K562 (cell line): ENCODE measurements around the gene ZBTB7A. TPM values are rescaled to one million over a fixed set of nuclear protein-coding genes. Genes with fewer than 3 reads are reported as not detected.

Experiments used
- AFF1 ChIP-seq, 2 experiments: fragments of 450-650 bp; IDR thresholded peaks; 2 replicates each; pipeline ENCODE4 v1.6.1; 2018; ENCODE audit warnings: mild to moderate bottlenecking in 2 of 2, low read depth in 1 of 2; ENCODE audit not compliant: partially characterized antibody in 2 of 2
- BRF1 ChIP-seq: IDR thresholded peaks from 3 replicates; pipeline ENCODE4 v1.6.1; 2011; ENCODE audit warnings: borderline replicate concordance, mild to moderate bottlenecking; ENCODE audit not compliant: insufficient read length; ENCODE audit errors: extremely low read depth
- E2F8 ChIP-seq: fragments of 450-650 bp; IDR thresholded peaks from 2 replicates; pipeline ENCODE4 v1.7.1; 2018; ENCODE audit warnings: mild to moderate bottlenecking, low read depth; ENCODE audit not compliant: partially characterized antibody
- HCFC1 ChIP-seq: IDR thresholded peaks from 2 replicates; pipeline ENCODE4 v1.6.1; 2012; ENCODE audit warnings: low read depth, low read length, improper control_type of control experiment
- KDM2B ChIP-seq: fragments of 250-450 bp; sonication (Bioruptor Pico); IDR thresholded peaks from 2 replicates; pipeline ENCODE4 v1.8.0; 2021; ENCODE audit warnings: mild to moderate bottlenecking, moderate library complexity
- KDM5B ChIP-seq: fragments of 200-600 bp; sonication (generic); IDR thresholded peaks from 2 replicates; pipeline ENCODE4 v1.6.1; 2012; ENCODE audit warnings: low read depth, mild to moderate bottlenecking, moderate library complexity, low read length, control low read depth, inconsistent platforms; ENCODE audit not compliant: insufficient replicate concordance
- NCOR1 ChIP-seq: fragments of 450-650 bp; IDR thresholded peaks from 2 replicates; pipeline ENCODE4 v1.6.1; 2016; ENCODE audit warnings: mild to moderate bottlenecking, moderate library complexity
- OTX1 ChIP-seq: fragments of 450-650 bp; formaldehyde crosslinking; IDR thresholded peaks from 2 replicates; pipeline ENCODE4 v1.4.0; 2022; ENCODE audit warnings: mild to moderate bottlenecking
- PHF8 ChIP-seq: fragments of 200-600 bp; sonication (generic); IDR thresholded peaks from 2 replicates; pipeline ENCODE4 v1.6.1; 2012; ENCODE audit warnings: mixed run types, mild to moderate bottlenecking, inconsistent platforms, low read length, moderate library complexity, borderline replicate concordance
- POLR3A ChIP-seq: IDR thresholded peaks from 2 replicates; pipeline ENCODE4 v1.6.1; 2011; ENCODE audit warnings: borderline replicate concordance, mild to moderate bottlenecking, moderate library complexity; ENCODE audit not compliant: insufficient read length, insufficient read depth; ENCODE audit errors: extremely low read depth
- RBM17 ChIP-seq: fragments of 200-400 bp; formaldehyde crosslinking; IDR thresholded peaks from 2 replicates; pipeline ENCODE4 v1.6.1; 2017; ENCODE audit warnings: low read depth, mild to moderate bottlenecking, low read length, borderline replicate concordance
- ZNF140 ChIP-seq: fragments of 250-450 bp; sonication (Bioruptor Pico); IDR thresholded peaks from 2 replicates; pipeline ENCODE4 v1.8.0; 2021; ENCODE audit warnings: moderate library complexity, mild to moderate bottlenecking, inconsistent platforms
- ZNF41 ChIP-seq: fragments of 250-450 bp; sonication (Bioruptor Pico); conservative IDR thresholded peaks from 2 replicates; pipeline ENCODE4 v1.4.0; 2020; ENCODE audit warnings: mild to moderate bottlenecking
- polyA plus RNA-seq, 8 experiments: library from polyadenylated mRNA; depleted of rRNA in 4 of 8; stranded (reverse) in 5 of 8; unstranded in 3 of 8; fragments of >200 nt; fragmentation: Nextera tagmentation in 2 of 8; fragmentation: Illumina TruSeq in 1 of 8; extraction: Ambion mirVana in 2 of 8; extraction: Trizol in 1 of 8; gene quantifications; 2 replicates each; pipeline versions ENCODE4 v1.2.1 to v1.2.3, GENCODE V29; 2011 to 2014; ENCODE audit warnings: inconsistent platforms in 1 of 8, missing spikeins in 1 of 8
- total RNA-seq, 7 experiments: library from RNA; depleted of rRNA in 6 of 7; stranded (reverse); fragments of >200 nt in 6 of 7; fragmentation: Illumina TruSeq in 2 of 7; extraction: Trizol in 2 of 7; gene quantifications; 2 replicates each; pipeline versions ENCODE4 v1.2.1 to v1.2.3, GENCODE V29; 2011 to 2021; ENCODE audit warnings: low replicate concordance in 1 of 7
- TF ChIP-seq, protein P1 (sequence below): fragments of 250-450 bp; sonication (Bioruptor Pico); IDR thresholded peaks from 2 replicates; pipeline ENCODE4 v1.4.0; 2020; ENCODE audit warnings: mild to moderate bottlenecking
- TF ChIP-seq, protein P2 (sequence below), 3 experiments: fragments of 200-800 bp in 1 of 3; sonication (Bioruptor generic) in 1 of 3; sonication (generic) in 1 of 3; formaldehyde crosslinking in 1 of 3; IDR thresholded peaks; 2 replicates each; pipeline versions ENCODE4 v1.6.1 to v1.8.0; 2016 to 2022; ENCODE audit warnings: mild to moderate bottlenecking in 2 of 3, missing compliant biosample characterization in 2 of 3, missing genetic modification characterization in 2 of 3, missing genetic modification reagents in 1 of 3

The ZBTB7A gene
- total and polyA plus RNA-seq, 9 of the 15 experiments (the other 6 are each of a cell fraction or from before 2014, with no cell fraction given), result 0.11 to 34.0 (median 4.6) TPM

DNA sequence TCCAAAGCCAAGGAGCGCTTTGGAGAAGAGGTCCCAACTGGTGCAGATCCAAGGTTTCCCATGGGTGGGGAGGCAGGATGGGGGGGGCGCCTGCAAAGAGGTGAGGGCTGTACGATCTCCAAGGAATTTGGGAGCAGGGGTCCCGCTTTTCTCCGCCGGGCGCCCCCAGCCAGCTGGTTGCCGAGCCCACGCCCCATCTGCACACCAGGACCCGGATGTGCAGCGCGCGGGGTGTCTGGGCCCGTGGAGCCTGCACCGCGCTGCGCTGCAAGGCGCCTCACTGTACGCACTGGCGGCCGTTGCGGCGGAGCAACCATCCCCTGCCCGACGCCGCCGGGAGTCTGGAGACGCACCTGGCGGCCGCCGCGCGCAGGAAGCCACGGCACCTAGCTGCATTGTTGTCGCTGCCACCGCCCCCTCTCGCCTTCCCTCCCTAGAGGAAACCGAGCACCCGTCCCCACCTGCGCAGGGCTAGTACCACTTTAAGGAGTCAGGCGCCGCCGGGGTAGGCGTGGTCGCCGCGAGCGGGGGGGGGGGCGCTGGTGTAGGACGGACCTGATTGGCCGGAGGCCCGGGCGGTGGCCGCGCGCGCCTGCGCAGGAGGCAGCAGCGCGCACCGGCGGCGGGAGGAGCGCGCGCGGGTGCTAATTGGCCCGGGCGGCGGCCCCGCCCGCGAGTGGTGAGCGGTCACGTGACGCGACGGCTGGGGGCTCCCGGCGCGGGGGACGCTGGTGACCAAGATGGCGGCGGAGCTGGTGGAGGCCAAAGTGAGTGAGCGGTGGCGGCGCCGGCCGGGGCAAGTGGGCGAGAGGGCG lies 59.5 kb downstream of the ZBTB7A start, which contains the start of gene PIAS4 (continued):
- TF ChIP-seq PHF8, result peak; percentile 90; the same call in 1 of the 2 replicates
- peak; percentile 42; the same call in 1 of the 2 replicates for TF ChIP-seq HCFC1
- no peak for TF ChIP-seq POLR3A
- TF ChIP-seq NCOR1, result no peak
- TF ChIP-seq, protein P1, sequence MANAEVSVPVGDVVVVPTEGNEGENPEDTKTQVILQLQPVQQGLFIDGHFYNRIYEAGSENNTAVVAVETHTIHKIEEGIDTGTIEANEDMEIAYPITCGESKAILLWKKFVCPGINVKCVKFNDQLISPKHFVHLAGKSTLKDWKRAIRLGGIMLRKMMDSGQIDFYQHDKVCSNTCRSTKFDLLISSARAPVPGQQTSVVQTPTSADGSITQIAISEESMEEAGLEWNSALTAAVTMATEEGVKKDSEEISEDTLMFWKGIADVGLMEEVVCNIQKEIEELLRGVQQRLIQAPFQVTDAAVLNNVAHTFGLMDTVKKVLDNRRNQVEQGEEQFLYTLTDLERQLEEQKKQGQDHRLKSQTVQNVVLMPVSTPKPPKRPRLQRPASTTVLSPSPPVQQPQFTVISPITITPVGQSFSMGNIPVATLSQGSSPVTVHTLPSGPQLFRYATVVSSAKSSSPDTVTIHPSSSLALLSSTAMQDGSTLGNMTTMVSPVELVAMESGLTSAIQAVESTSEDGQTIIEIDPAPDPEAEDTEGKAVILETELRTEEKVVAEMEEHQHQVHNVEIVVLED, result peak; percentile 86
- TF ChIP-seq, protein P2, sequence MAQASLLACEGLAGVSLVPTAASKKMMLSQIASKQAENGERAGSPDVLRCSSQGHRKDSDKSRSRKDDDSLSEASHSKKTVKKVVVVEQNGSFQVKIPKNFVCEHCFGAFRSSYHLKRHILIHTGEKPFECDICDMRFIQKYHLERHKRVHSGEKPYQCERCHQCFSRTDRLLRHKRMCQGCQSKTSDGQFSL (CRISPR knock-in tag; IDR thresholded peaks at IDR 0.05), result peak; percentile 89
- TF ChIP-seq, protein P2 (tag; IDR thresholded peaks at IDR 0.05), result peak in 1 of 2 experiments; percentile 84; a peak in 2 of 4 replicates
- peak; percentile 56 for TF ChIP-seq KDM5B
- TF ChIP-seq OTX1, result no peak
- TF ChIP-seq E2F8, result peak; percentile 15
- TF ChIP-seq KDM2B, result 0 out of 2 replicates have a peak, but pooled peaks have one; percentile 77
- TF ChIP-seq AFF1 (IDR thresholded peaks at IDR 0.05; ENCODE audit: low read depth in 1 of 2, partially characterized antibody in 2 of 2), result no peak
- TF ChIP-seq RBM17, result no peak
- no peak for TF ChIP-seq ZNF41 (CRISPR knock-in tag)
- no peak for TF ChIP-seq BRF1
- TF ChIP-seq ZNF140 (CRISPR knock-in tag), result no peak
